GM06990 (cell line): Measurements from ENCODE around the gene CEACAM19.
"Not testable (repeated sequence)": the region's sequence is repeated elsewhere in the genome, so short reads cannot be mapped to it uniquely, and the experiment has no call there.

ENCODE experiments used
- DNase-seq: peaks from one replicate; pipeline ENCODE4 v3.0.0-alpha.2; 2011; ENCODE audit not compliant: insufficient read length; ENCODE audit errors: extremely low read depth
- H3K27me3 ChIP-seq: replicated peaks from 2 replicates; pipeline ENCODE4 v1.6.0; 2011; ENCODE audit warnings: low read length; ENCODE audit not compliant: control insufficient read depth, insufficient read depth
- H3K36me3 ChIP-seq: 2 replicates; pipeline ENCODE4 v1.5.1; 2011; ENCODE audit warnings: low read length; ENCODE audit not compliant: control insufficient read depth, insufficient read depth
- H3K4me3 ChIP-seq: replicated peaks from 2 replicates; pipeline ENCODE4 v1.5.1; 2011; ENCODE audit warnings: low read depth, mild to moderate bottlenecking, control low read depth, low read length
- CTCF ChIP-seq: IDR thresholded peaks from 2 replicates; pipeline ENCODE4 v1.5.1; 2011; ENCODE audit warnings: low read length, control low read depth, mild to moderate bottlenecking, inconsistent platforms; ENCODE audit not compliant: insufficient read depth, poor library complexity, severe bottlenecking

CEACAM19 gene

GRCh38 chr19:44708940-44709339, 37.7 kb downstream of the CEACAM19 start:
- DNase-seq, result no peak
- Histone ChIP-seq H3K27me3 (no peaks in the 10 kb centered on the region), H3K4me3 (no peak overlapping the region), H3K36me3 (no peaks in the 10 kb centered on the region)
- no peak for TF ChIP-seq CTCF

- not testable (repeated sequence) for DNase-seq, H3K4me3 ChIP-seq
These were observed 38.4 kb downstream of the CEACAM19 start for GRCh38 chr19:44709434-44710266.

GRCh38 chr19:44710483-44710882, 39.2 kb downstream of the CEACAM19 start:
- no peak for TF ChIP-seq CTCF
- Histone ChIP-seq H3K36me3 (no peaks in the 10 kb centered on the region), H3K4me3 (no peak overlapping the region), H3K27me3 (no peaks in the 10 kb centered on the region)
- DNase-seq, result no peak

More at GRCh38 chr19:44709434-44710266, 38.4 kb downstream of the CEACAM19 start:
- H3K36me3 ChIP-seq, H3K27me3 ChIP-seq: not testable (repeated sequence)

- DNase-seq, result no peak
- Histone ChIP-seq H3K36me3 (no peaks in the 10 kb centered on the region), H3K4me3 (no peak overlapping the region), H3K27me3 (no peaks in the 10 kb centered on the region)
- TF ChIP-seq CTCF, result no peak
These were observed 41.7 kb downstream of the CEACAM19 start for GRCh38 chr19:44712864-44713515.

- TF ChIP-seq CTCF, result no peak
- no peak overlapping the region for H3K4me3 ChIP-seq
- H3K36me3 ChIP-seq, result no peaks in the 10 kb centered on the region
- no peak for DNase-seq
- no peaks in the 10 kb centered on the region for H3K27me3 ChIP-seq
These were observed 43.4 kb downstream of the CEACAM19 start for GRCh38 chr19:44714597-44715169.

- no peak for DNase-seq
- H3K36me3 ChIP-seq, result no peaks in the 10 kb centered on the region
- no peak overlapping the region for H3K4me3 ChIP-seq
- TF ChIP-seq CTCF, result no peak
- H3K27me3 ChIP-seq, result no peaks in the 10 kb centered on the region
These were observed 46.3 kb downstream of the CEACAM19 start for GRCh38 chr19:44717603-44718002.
